CD4-positive, alpha-beta T cell treated with Interferon gamma for 1 hour (primary cell): ENCODE data around the gene CYREN.
"Not testable (repeated sequence)": the region's sequence is repeated elsewhere in the genome, so short reads cannot be mapped to it uniquely, and the experiment has no call there.

Experiments
- DNase-seq: peaks from one replicate; pipeline ENCODE4 v3.0.0-alpha.2; 2020

The CYREN gene

DNA sequence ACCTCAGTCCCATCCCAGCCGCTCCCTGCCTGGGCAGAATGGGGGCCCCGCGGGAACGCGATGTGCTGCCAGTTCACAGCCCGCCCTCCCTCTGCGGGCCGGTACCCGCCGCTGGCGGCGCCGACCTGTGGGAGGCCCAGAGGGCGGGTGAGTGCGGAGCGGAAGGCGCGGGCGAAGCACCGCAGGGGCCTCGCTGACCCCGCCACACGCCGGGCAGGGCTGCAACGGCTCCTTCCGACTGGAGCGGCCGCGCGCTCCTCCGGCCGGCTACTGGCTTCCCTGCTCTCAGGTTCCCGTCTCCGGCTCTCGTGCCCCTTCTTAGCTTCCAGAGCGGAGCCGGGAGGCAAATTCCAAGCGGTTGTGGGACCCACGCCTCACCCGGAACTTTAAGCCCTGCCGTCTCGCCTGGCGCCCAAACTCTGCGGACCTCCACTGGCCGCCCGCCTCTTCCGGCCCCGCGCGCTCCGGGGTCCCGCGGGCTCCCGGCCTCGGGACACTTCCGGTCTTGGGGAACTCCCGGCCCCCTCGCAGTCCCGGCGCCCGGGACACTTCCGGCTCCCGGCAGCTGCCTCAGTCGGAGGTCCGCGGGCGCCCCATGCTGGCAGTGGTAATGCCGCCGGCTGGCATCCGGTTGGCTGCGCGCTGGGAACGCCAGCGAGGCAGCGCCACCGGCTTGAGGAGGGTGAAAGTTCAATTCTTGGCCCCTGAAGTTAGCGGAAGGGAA, at the start of gene CYREN:
TSS of gene CYREN (minus strand) at position 434 of the 724 bp plus-strand sequence. CDS start 1,785 bp downstream, outside the sequence.
- peak; percentile 91 for DNase-seq

GRCh38 chr7:135217645-135218509, 47.4 kb upstream of the CYREN start:
- DNase-seq, result no peak

DNA sequence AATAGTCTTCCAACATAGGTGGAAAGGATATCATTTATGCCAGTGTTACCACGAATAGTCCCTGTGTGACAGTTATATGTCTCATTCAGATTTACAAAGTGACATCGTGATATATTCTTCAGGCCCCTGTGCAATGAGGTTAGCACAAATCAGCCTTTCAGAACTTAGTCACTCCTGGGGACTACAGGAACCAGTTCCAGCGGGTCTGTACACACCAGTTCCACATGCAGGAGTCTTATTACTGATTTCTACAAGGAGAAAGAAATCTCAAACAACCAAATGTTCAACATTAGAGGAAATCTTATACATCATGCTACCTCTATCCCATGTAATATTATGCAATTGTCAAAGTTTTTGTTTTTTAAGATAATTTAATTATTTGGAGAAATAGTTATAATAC, 45.2 kb upstream of the CYREN start:
- DNase-seq, result no peak

DNA sequence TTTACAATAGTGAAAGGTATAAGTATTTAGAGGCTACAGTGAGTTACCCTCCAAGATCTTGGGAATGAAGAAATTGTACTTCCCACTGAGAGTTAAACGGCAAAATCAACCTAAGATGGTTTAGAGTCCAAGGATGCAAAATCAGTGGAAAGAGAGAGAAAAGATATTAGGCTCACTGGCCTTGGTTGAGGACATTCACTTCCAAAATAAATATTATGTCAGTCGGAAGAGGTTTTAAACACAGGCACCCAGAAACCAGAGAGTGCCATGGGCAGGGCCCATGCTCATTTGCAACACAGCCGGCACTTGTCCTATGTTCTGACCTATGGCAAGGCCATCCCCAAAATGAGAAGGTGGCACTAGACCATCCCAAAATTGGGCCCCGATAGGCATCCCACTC, 44.7 kb upstream of the CYREN start:
- DNase-seq, result no peak

DNA sequence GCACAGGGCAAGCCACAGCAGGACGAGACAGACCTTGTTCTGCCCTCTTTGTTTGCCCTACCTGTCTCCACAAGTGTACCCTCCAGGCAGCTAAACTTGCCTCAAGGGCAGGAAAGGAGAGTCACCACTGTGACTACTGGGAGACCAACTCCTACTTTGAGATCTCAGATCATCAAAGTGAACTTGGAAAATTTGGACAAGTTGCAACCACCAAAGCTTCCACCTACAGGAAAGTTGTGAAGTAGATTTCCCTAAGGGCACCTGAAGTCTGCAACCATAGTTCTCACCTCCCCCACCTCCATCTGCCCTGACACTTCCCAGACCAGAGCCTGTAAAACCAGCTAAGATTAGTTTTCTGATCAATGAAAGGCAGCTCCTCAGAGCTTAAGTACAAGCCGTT, 43.3 kb upstream of the CYREN start:
- no peak for DNase-seq

- DNase-seq, result not testable (repeated sequence)
These were observed 41.6 kb upstream of the CYREN start for GRCh38 chr7:135211946-135212685.

DNA sequence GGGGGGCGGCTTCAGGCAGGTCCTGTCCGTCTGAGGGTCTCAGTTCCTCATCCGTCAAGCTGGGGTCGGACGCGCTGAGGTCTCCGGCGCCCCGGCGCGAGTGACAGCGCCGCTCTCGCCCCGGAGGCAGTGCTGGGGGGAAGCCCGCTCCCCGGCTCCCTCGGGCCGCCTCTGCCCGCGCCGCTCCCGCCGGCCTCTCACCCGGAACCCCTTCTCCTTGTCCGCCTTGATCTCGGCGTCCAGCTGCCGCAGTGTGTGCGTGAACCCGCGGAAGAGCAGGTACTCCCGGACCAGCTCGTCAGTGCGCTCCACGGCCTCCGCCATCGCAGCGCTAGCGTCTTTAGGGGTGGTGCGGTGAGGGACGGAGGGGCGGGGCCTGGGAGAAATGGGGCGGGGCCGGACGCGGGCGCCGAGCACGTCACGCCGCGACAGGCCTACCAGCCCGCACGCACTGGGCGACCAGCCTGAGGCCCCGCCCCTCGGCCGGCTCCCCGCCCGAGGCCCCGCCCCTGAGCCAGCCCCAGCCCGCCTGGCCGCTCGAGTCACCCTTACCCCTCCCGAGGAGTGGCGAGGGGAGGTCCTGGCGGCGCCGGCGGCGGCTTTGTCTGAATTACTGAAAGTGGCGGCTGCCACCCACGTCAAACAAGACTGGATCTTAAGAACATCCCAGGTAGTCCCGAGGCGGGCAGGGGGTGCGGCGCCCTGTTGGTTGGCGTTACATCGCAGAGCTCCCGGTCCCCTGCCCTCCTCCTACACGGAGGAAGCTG, 40.9 kb upstream of the CYREN start, which contains the start of gene WDR91:
TSS of gene WDR91 (minus strand) at position 348 of the 767 bp plus-strand sequence. CDS start at position 324, 24 bp downstream.
- DNase-seq, result peak; percentile 97

- DNase-seq, result no peak
These were observed 40.3 kb upstream of the CYREN start for GRCh38 chr7:135210888-135211178.

DNA sequence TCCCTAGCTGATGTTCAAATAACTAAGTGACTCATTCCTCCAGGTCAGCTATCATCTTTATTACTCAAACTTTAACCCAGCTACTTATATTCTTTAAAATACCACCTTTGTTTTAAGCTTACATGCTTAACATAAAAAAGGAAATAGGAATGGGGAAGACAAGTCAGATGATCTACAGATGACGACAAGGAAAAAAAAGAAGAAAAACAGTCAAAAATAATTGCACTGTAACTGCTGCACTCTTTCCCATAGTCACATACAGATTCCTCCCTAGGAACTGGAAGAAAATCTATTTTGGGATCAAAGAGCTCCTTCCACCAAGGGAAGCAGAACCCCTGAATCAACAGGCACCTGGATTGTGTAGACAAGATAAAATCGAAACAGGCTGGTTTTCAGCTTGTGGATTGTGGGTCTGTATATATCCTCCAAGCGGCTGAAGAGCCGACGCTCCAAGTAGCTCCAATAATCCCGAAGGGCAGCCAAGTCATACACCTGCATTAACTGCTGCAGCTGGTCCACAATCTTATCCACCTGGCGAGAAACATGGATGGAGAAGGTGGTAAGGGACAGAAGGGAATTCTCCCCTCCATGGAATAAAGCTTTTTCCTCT, 38.8 kb upstream of the CYREN start:
- DNase-seq, result no peak

GRCh38 chr7:135208102-135208793, 37.7 kb upstream of the CYREN start:
- DNase-seq, result no peak

GRCh38 chr7:135207406-135208101, 37.0 kb upstream of the CYREN start:
- no peak for DNase-seq

DNA sequence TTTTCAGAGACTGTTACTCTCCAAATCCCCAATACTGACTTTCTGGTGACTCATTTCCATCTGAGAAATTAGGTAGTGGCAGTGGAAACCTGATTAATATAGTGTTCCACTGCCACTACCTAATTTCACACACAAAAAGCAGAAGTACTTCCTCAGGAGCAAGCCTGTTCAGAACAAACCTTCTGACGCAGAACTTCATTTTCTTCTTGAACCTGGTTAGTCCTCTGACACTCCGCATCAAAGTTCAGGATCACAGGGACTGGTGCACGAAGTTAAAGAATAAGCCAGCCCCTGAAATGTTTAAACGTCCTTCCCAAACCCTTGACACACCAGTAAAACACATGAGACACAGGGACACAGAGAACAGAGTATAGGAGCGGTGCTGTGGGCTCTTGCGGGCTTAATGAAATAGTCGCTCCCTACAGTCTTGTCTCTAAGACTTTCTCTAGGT, 36.5 kb upstream of the CYREN start:
- no peak for DNase-seq

DNA sequence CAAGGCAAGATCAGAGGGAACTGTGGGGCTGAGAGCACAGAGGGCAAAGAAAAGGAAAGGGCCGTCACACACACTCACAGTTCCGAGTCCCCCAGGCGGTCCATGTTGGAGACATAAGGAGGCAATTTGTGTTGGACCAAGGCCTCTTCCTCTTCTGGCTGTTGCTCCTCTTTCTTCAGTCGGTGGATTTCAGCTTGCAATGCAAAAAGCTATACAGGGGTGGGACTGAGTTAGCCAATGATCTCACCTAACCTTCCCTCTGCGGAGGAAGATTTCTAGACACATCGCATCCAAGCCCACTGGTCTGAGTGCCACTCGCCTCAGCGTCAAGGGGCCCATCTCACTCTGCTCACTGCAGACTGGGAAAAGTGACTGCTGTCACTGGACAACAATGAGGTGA, 35.3 kb upstream of the CYREN start:
- DNase-seq, result no peak

DNA sequence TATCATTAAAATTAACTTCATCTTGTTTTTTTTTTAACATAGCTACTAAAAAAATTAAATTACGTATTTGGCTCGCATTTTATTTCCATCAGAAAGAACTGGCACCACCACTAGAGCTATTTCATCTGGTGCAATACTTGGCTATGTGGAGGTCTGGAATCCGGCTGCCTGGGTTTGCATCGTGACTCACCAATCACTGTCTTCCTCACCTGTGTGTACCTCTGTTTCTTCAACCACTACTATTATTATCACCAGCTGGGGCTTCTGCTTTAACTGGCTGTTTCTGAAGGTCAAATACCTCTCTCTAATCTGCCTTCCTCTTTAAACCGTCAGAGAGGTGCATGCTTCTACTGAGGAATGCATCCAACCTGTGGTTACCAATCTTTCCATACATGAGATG, 34.4 kb upstream of the CYREN start:
- DNase-seq, result no peak

GRCh38 chr7:135204341-135204749, 33.8 kb upstream of the CYREN start:
- DNase-seq, result no peak

DNA sequence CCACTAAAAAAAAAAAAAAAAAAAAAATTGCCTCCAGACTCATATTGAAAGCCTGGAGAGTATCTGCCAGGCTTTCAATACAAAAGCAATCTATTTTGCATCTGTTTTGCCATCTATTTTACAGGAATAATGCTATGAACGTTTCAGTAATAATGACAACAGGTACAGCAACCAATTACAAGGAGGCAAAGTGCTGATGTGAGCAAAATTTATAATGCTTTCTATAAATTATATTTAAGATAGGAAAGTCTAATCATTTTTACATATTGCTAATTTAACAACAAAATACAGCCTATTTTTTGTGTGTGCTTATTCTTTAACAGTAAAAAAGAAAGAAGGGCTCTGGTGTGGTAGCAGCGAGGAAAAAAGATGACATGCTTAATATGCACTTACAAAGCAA, 30.8 kb upstream of the CYREN start:
- DNase-seq, result no peak

DNA sequence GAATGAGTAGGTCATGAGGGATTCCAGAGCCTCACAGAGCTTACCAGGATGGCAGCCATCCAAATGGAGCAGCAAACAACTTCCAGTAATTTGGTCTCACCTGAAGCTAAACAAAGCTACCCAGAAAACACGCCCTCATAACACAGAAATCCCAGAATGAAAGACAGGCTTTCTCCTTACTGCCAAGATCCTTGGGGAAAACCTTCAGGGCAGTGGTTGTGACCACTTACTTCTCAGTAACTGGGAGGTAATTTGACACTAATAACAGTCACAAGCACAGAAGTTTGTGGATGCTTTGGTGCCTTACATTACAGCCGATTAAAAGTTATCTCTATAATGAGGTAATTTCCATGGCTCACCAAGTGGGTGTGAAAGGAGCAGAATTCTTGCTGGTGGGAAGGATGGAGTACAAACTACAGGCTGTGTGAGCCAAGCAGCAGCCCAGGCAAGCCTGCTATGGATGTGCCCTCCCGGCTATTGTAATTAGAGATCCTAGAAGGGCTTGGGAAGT, 30.4 kb upstream of the CYREN start:
- DNase-seq, result no peak

- DNase-seq, result no peak
These were observed 28.9 kb upstream of the CYREN start for GRCh38 chr7:135199439-135199838.

- no peak for DNase-seq
These were observed 27.6 kb upstream of the CYREN start for GRCh38 chr7:135197906-135198655.

- no peak for DNase-seq
These were observed 26.8 kb upstream of the CYREN start for GRCh38 chr7:135197343-135197742.
